DOHH2 (cell line): ENCODE data around the gene LYPD6B.

Experiments
- CTCF ChIP-seq: fragments of 200-600 bp; sonication (generic); IDR thresholded peaks from one replicate; pipeline ENCODE4 v1.5.1; 2014; ENCODE audit warnings: antibody characterized with exemption, mild to moderate bottlenecking, low read depth, low read length; ENCODE audit not compliant: poor library complexity, severe bottlenecking
- EZH2phosphoT487 ChIP-seq: fragments of 200-600 bp; sonication (generic); IDR thresholded peaks from 2 replicates; pipeline ENCODE4 v1.6.1; 2017; ENCODE audit warnings: borderline replicate concordance, mild to moderate bottlenecking, antibody characterized with exemption, low read length, moderate library complexity, mixed read lengths

GRCh38 chr2:148998165-148998830 lies 40.2 kb upstream of the LYPD6B start:
- TF ChIP-seq CTCF (no peak), EZH2phosphoT487 (no peak)
